AG09319 (cell line): Measurements from ENCODE around the gene OR6A2.

Experiments used
- DNase-seq: peaks from one replicate; pipeline ENCODE4 v3.0.0-alpha.2; 2010; ENCODE audit warnings: low read depth; ENCODE audit errors: extremely low read depth
- TF ChIP-seq, protein P1 (sequence below): IDR thresholded peaks from 2 replicates; pipeline ENCODE4 v1.5.1; 2011; ENCODE audit warnings: low read depth, mild to moderate bottlenecking, inconsistent platforms, low read length, moderate library complexity

OR6A2 gene

DNA sequence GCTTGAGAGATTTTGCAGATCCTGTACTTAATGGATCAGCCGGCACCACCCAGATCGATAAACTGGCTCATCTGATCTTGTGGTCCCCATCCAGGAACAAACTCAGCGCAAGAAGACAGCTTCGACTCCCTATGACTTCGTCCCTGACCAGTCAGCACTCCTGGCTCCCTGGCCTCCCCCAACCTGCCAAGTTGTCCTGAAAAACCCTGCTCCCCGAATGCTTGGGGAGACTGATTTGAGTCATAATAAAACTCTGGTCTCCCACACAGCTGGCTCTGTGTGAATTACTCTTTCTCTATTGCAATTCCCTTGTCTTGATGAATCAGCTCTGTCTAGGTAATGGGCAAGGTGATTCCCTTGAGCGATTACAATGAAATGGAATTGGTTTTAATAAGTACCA lies 57.2 kb downstream of the OR6A2 start:
- DNase-seq: no peak
- TF ChIP-seq, protein P1, sequence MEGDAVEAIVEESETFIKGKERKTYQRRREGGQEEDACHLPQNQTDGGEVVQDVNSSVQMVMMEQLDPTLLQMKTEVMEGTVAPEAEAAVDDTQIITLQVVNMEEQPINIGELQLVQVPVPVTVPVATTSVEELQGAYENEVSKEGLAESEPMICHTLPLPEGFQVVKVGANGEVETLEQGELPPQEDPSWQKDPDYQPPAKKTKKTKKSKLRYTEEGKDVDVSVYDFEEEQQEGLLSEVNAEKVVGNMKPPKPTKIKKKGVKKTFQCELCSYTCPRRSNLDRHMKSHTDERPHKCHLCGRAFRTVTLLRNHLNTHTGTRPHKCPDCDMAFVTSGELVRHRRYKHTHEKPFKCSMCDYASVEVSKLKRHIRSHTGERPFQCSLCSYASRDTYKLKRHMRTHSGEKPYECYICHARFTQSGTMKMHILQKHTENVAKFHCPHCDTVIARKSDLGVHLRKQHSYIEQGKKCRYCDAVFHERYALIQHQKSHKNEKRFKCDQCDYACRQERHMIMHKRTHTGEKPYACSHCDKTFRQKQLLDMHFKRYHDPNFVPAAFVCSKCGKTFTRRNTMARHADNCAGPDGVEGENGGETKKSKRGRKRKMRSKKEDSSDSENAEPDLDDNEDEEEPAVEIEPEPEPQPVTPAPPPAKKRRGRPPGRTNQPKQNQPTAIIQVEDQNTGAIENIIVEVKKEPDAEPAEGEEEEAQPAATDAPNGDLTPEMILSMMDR: no peak
